B cell (primary cell): ENCODE measurements around the gene RAB11FIP3. TPM values are rescaled to one million over a fixed set of nuclear protein-coding genes. Genes with fewer than 3 reads are reported as not detected.

Experiments used
- ATAC-seq: fragments of 200-7000 bp; cut with Tn5 transposase; one replicate; pipeline ENCODE4 v1.10.0; 2021; ENCODE audit warnings: low read depth, mild to moderate bottlenecking, moderate number of reproducible peaks, moderate library complexity
- CTCF ChIA-PET: fragments of 350-600 bp; sonication (Branson Sonifier 250); formaldehyde crosslinking; loops from one replicate; lab custom pipeline; 2021; ENCODE audit warnings: antibody characterized with exemption, inconsistent platforms; lab: Charles Lee
- POLR2A ChIA-PET: fragments of 350-600 bp; sonication (Branson Sonifier 250); formaldehyde crosslinking; loops from one replicate; lab custom pipeline; 2021; ENCODE audit warnings: antibody characterized with exemption; lab: Charles Lee
- DNase-seq: peaks from one replicate; pipeline ENCODE4 v3.0.0; 2013
- H2AFZ ChIP-seq: 2 replicates; pipeline ENCODE4 v1.6.1; 2012; ENCODE audit warnings: mild to moderate bottlenecking, low read depth, low read length; ENCODE audit not compliant: insufficient read depth, poor library complexity, severe bottlenecking
- H3K27ac ChIP-seq, 2 donors: 1 replicate in 1 of 2; 2 replicates in 1 of 2; pipeline ENCODE4 v1.5.1; 2012 to 2013; ENCODE audit warnings: low read length in 2 of 2, mild to moderate bottlenecking in 2 of 2, moderate library complexity in 1 of 2
- H3K27me3 ChIP-seq, 4 experiments: fragments of 200-600 bp in 1 of 4; sonication (generic) in 1 of 4; replicated peaks in 1 of 4; 1 replicate in 2 of 4; 2 replicates in 2 of 4; pipeline versions ENCODE4 v1.6.1 to v1.7.0; 2013 to 2016; ENCODE audit warnings: low read length in 3 of 4, mild to moderate bottlenecking in 2 of 4, mixed read lengths in 1 of 4, moderate library complexity in 1 of 4; ENCODE audit not compliant: insufficient read depth in 4 of 4, control insufficient read depth in 3 of 4; ENCODE audit errors: control extremely low read depth in 1 of 4
- H3K36me3 ChIP-seq, 2 experiments: replicated peaks in 1 of 2; 1 replicate in 1 of 2; 2 replicates in 1 of 2; pipeline versions ENCODE4 v1.6.1 to v1.7.1; 2013; ENCODE audit warnings: low read length in 1 of 2; ENCODE audit not compliant: insufficient read depth in 2 of 2, control insufficient read depth in 1 of 2; ENCODE audit errors: control extremely low read depth in 1 of 2, extremely low read depth in 1 of 2
- H3K4me1 ChIP-seq, 2 donors: fragments of 200-600 bp in 1 of 2; sonication (generic) in 1 of 2; 1 replicate in 1 of 2; 2 replicates in 1 of 2; pipeline versions ENCODE4 v1.5.1 to v1.6.1; 2013 to 2017; ENCODE audit warnings: low read length in 2 of 2; ENCODE audit not compliant: control insufficient read depth in 2 of 2, insufficient read depth in 2 of 2
- H3K4me2 ChIP-seq: replicated peaks from 2 replicates; pipeline ENCODE3; 2012; ENCODE audit warnings: mild to moderate bottlenecking, low read depth, low read length; ENCODE audit not compliant: poor library complexity, severe bottlenecking
- H3K4me3 ChIP-seq, 5 experiments: fragments of 200-600 bp in 1 of 5; sonication (generic) in 1 of 5; 1 replicate in 3 of 5; 2 replicates in 2 of 5; pipeline versions ENCODE4 v1.5.1 to v1.7.0; 2011 to 2016; ENCODE audit warnings: low read length in 4 of 5, mild to moderate bottlenecking in 4 of 5, low read depth in 2 of 5, control low read depth in 1 of 5, moderate library complexity in 1 of 5; ENCODE audit not compliant: insufficient read depth in 1 of 5; ENCODE audit errors: control extremely low read depth in 1 of 5, extremely low read depth in 1 of 5
- H3K79me2 ChIP-seq: fragments of 200-600 bp; sonication (generic); one replicate; pipeline ENCODE4 v1.6.0; 2016; ENCODE audit warnings: low read length; ENCODE audit not compliant: control insufficient read depth, insufficient read depth
- H3K9ac ChIP-seq: fragments of 200-600 bp; sonication (generic); 2 replicates; pipeline ENCODE4 v1.6.1; 2017; ENCODE audit warnings: mild to moderate bottlenecking, low read length, moderate library complexity
- H3K9me3 ChIP-seq, 3 donors: one replicate each; pipeline versions ENCODE4 v1.6.1 to v1.7.1; 2013; ENCODE audit warnings: low read length in 2 of 3; ENCODE audit not compliant: control insufficient read depth in 2 of 3, insufficient read depth in 1 of 3; ENCODE audit errors: control extremely low read depth in 1 of 3
- H4K20me1 ChIP-seq: 2 replicates; pipeline ENCODE4 v1.6.0; 2012; ENCODE audit warnings: mild to moderate bottlenecking, low read length; ENCODE audit not compliant: insufficient read depth, control insufficient read depth, poor library complexity, severe bottlenecking
- H3K27ac Mint-ChIP-seq: one replicate; pipeline ENCODE4 v1.8.0; 2021; ENCODE audit warnings: mixed read lengths
- H3K27me3 Mint-ChIP-seq: one replicate; pipeline ENCODE4 v1.8.0; 2021; ENCODE audit warnings: mixed read lengths
- H3K4me1 Mint-ChIP-seq: one replicate; pipeline ENCODE4 v1.8.0; 2021; ENCODE audit warnings: mixed read lengths
- H3K4me3 Mint-ChIP-seq: one replicate; pipeline ENCODE4 v1.8.0; 2021; ENCODE audit warnings: mixed read lengths
- H3K9me3 Mint-ChIP-seq: one replicate; pipeline ENCODE4 v1.8.0; 2022; ENCODE audit warnings: mixed read lengths; ENCODE audit not compliant: insufficient read depth
- CTCF ChIP-seq: fragments of 200-600 bp; IDR thresholded peaks from one replicate; pipeline ENCODE4 v1.8.0; 2022; ENCODE audit warnings: antibody characterized with exemption, mild to moderate bottlenecking
- EZH2 ChIP-seq: IDR thresholded peaks from 2 replicates; pipeline ENCODE4 v1.6.1; 2012; ENCODE audit warnings: borderline replicate concordance, low read depth, mild to moderate bottlenecking, moderate library complexity, low read length; ENCODE audit not compliant: insufficient read depth, poor library complexity, severe bottlenecking
- WGBS: methylation state at CpG from one replicate; pipeline ENCODE4 v1.1.5; 2013; ENCODE audit warnings: missing lambda C conversion rate; ENCODE audit not compliant: insufficient coverage; 5-methylcytosine and 5-hydroxymethylcytosine counted together
- intact Hi-C: fragments of 100-400 bp; cut with micrococcal nuclease; formaldehyde crosslinking; loops from one replicate; pipeline ENCODE4 v1.10.0; 2022
- polyA plus RNA-seq: library from polyadenylated mRNA; depleted of rRNA; stranded (reverse); fragments of >200 nt; gene quantifications from 2 replicates; pipeline ENCODE4 v1.2.3, GENCODE V29; 2012
- total RNA-seq, 2 donors: library from RNA; stranded (reverse); fragments of 120-200 nt in 1 of 2; gene quantifications; 1 replicate in 1 of 2; 2 replicates in 1 of 2; pipeline versions ENCODE4 v1.2.3 to v1.2.4, GENCODE V29; 2013 to 2022

RAB11FIP3 gene
- total and polyA plus RNA-seq, 2 donors (not counting 1 experiment from before 2014, with no cell fraction given) = 24.3 to 57.2 TPM

- no peak overlapping the region for H3K27ac ChIP-seq
- 93% methylated on average over 14 of the region's 14 CpGs for WGBS
- H3K9me3 ChIP-seq = no peaks in the 10 kb centered on the region
- intact Hi-C loops = no loop called here
- peaks cover 32% of the 10 kb centered on the region for H3K79me2 ChIP-seq
- TF ChIP-seq EZH2 (no peak), CTCF (no peak)
- ChIA-PET CTCF (no interaction called here), POLR2A (interaction anchor here (2.8 kb wide), 1 partner anchor 22 kb away, joined by 14 read pairs; the partner anchor contains the start of gene DECR2)
- H3K4me3 Mint-ChIP-seq = peak overlapping the region; percentile 23
- H4K20me1 ChIP-seq = peaks cover 18% of the 10 kb centered on the region
- no peaks in the 10 kb centered on the region for H3K27me3 ChIP-seq
- no peak overlapping the region for H3K9ac ChIP-seq
- no peaks in the 10 kb centered on the region for H3K9me3 Mint-ChIP-seq
- H3K36me3 ChIP-seq = peaks cover 0 to 21% of the 10 kb centered on the region in 2 experiments
- no peak overlapping the region for H2AFZ ChIP-seq
- peaks cover 13% of the 10 kb centered on the region for H3K4me1 Mint-ChIP-seq
- ATAC-seq = no peak
- no peak overlapping the region for H3K4me3 ChIP-seq
- H3K4me2 ChIP-seq = no peak overlapping the region
- H3K27me3 Mint-ChIP-seq = no peaks in the 10 kb centered on the region
- no peak overlapping the region for H3K27ac Mint-ChIP-seq
- no peak for DNase-seq
- H3K4me1 ChIP-seq = peaks cover 17 to 28% of the 10 kb centered on the region in 2 donors
Observed at GRCh38 chr16:378821-379182, 46.6 kb upstream of the RAB11FIP3 start.

GRCh38 chr16:379183-379960 lies 46.1 kb upstream of the RAB11FIP3 start:
- no peaks in the 10 kb centered on the region for H3K9me3 Mint-ChIP-seq
- H3K79me2 ChIP-seq = peaks cover 32% of the 10 kb centered on the region
- no peak overlapping the region for H3K27ac ChIP-seq
- H4K20me1 ChIP-seq = peaks cover 18% of the 10 kb centered on the region
- TF ChIP-seq CTCF (no peak), EZH2 (no peak)
- no peak overlapping the region for H3K27ac Mint-ChIP-seq
- no peak overlapping the region for H3K4me3 ChIP-seq
- H3K4me1 ChIP-seq = peaks cover 21 to 33% of the 10 kb centered on the region in 2 donors
- intact Hi-C loops = no loop called here
- no peaks in the 10 kb centered on the region for H3K27me3 Mint-ChIP-seq
- peak overlapping the region; percentile 23 for H3K4me3 Mint-ChIP-seq
- WGBS = 92% methylated on average over 14 of the region's 16 CpGs
- no peaks in the 10 kb centered on the region for H3K9me3 ChIP-seq
- ATAC-seq (no peak), DNase-seq (no peak)
- H3K4me2 ChIP-seq = no peak overlapping the region
- POLR2A ChIA-PET = interaction anchor here (2.8 kb wide), 1 partner anchor 22 kb away, joined by 14 read pairs; the partner anchor contains the start of gene DECR2
- no peaks in the 10 kb centered on the region for H3K27me3 ChIP-seq
- H3K9ac ChIP-seq = no peak overlapping the region
- no peak overlapping the region for H2AFZ ChIP-seq
- peaks cover 19% of the 10 kb centered on the region for H3K4me1 Mint-ChIP-seq
- CTCF ChIA-PET = interaction anchor here (0.9 to 1.9 kb wide), 2 partner anchors 9 to 21 kb away, joined by 3 to 8 read pairs; partner anchors contain the start of gene MRPL28
- peaks cover 0 to 18% of the 10 kb centered on the region in 2 experiments for H3K36me3 ChIP-seq
